ENCODE data around the gene TMEM41B. TPM values are rescaled to one million over a fixed set of nuclear protein-coding genes. Genes with fewer than 3 reads are reported as not detected.

Gene TMEM41B
- total RNA-seq, 1 experiment from 2014 or later = 72.0 TPM

- no TSS peak for BruUV-seq (replicated peaks)
- DNase-seq = no peak
- TF ChIP-seq, protein P1, sequence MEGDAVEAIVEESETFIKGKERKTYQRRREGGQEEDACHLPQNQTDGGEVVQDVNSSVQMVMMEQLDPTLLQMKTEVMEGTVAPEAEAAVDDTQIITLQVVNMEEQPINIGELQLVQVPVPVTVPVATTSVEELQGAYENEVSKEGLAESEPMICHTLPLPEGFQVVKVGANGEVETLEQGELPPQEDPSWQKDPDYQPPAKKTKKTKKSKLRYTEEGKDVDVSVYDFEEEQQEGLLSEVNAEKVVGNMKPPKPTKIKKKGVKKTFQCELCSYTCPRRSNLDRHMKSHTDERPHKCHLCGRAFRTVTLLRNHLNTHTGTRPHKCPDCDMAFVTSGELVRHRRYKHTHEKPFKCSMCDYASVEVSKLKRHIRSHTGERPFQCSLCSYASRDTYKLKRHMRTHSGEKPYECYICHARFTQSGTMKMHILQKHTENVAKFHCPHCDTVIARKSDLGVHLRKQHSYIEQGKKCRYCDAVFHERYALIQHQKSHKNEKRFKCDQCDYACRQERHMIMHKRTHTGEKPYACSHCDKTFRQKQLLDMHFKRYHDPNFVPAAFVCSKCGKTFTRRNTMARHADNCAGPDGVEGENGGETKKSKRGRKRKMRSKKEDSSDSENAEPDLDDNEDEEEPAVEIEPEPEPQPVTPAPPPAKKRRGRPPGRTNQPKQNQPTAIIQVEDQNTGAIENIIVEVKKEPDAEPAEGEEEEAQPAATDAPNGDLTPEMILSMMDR (IDR thresholded peaks at IDR 0.05; ENCODE audit: unreplicated experiment) = no peak
- intact Hi-C loops (cut with micrococcal nuclease; ENCODE audit: unreplicated experiment) = no loop called here
- H3K9me3 Mint-ChIP-seq (ENCODE audit: low read depth, unreplicated experiment) = no peaks in the 10 kb centered on the region
- no peaks in the 10 kb centered on the region for H3K27me3 Mint-ChIP-seq (ENCODE audit: unreplicated experiment)
- no peak overlapping the region for H3K4me3 Mint-ChIP-seq (ENCODE audit: low read depth, unreplicated experiment)
- H3K4me1 Mint-ChIP-seq (ENCODE audit: low read depth, unreplicated experiment) = peaks cover 2% of the 10 kb centered on the region
- peaks cover 24% of the 10 kb centered on the region for H3K36me3 Mint-ChIP-seq (ENCODE audit: insufficient read depth, unreplicated experiment)
- no peak overlapping the region for H3K27ac Mint-ChIP-seq (ENCODE audit: unreplicated experiment)
- CTCF ChIA-PET = no interaction called here
These were observed 47.5 kb downstream of the TMEM41B start for GRCh38 chr11:9266926-9267325.

DNA sequence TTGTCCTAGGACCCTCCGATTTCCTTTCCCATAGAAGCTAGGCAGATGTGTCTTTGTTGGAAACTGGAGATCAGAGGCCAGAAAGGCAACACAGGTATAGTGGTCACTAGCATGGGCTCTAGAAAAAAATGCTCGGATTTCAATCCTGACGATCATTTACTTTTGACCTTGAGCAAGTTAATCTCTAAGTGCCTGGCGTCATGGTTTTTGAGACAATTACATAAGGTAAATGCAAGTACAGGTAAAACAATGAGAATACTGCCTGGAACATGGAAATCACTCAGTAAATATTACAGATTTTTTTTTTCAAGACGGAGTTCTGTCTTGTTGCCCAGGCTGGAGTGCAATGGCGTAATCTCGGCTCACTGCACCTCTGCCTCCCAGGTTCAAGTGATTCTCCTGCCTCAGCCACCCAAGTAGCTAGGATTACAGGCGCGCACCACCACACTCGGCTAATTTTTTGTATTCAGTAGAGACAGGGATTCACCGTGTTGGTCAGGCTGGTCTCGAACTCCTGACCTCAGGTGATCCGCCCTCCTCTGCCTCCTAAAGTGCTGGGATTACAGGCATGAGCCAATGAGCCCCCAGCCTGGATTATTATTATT, 48.2 kb downstream of the TMEM41B start:
- no peak for DNase-seq
- Mint-ChIP-seq H3K4me1 (ENCODE audit: low read depth, unreplicated experiment) (peaks cover 9% of the 10 kb centered on the region), H3K27ac (ENCODE audit: unreplicated experiment) (peak overlapping the region; percentile 88), H3K36me3 (ENCODE audit: insufficient read depth, unreplicated experiment) (peaks cover 24% of the 10 kb centered on the region), H3K4me3 (ENCODE audit: low read depth, unreplicated experiment) (peak overlapping the region; percentile 88), H3K9me3 (ENCODE audit: low read depth, unreplicated experiment) (no peaks in the 10 kb centered on the region), H3K27me3 (ENCODE audit: unreplicated experiment) (no peaks in the 10 kb centered on the region)
- intact Hi-C loops (cut with micrococcal nuclease; ENCODE audit: unreplicated experiment) = no loop called here
- TF ChIP-seq, protein P1 (IDR thresholded peaks at IDR 0.05; ENCODE audit: unreplicated experiment) = no peak
- CTCF ChIA-PET = interaction anchor here (0.6 kb wide), 1 partner anchor 9 kb away, joined by 3 read pairs; no protein-coding TSS in a partner anchor
- BruUV-seq (replicated peaks) = TSS peak; percentile 92

DNA sequence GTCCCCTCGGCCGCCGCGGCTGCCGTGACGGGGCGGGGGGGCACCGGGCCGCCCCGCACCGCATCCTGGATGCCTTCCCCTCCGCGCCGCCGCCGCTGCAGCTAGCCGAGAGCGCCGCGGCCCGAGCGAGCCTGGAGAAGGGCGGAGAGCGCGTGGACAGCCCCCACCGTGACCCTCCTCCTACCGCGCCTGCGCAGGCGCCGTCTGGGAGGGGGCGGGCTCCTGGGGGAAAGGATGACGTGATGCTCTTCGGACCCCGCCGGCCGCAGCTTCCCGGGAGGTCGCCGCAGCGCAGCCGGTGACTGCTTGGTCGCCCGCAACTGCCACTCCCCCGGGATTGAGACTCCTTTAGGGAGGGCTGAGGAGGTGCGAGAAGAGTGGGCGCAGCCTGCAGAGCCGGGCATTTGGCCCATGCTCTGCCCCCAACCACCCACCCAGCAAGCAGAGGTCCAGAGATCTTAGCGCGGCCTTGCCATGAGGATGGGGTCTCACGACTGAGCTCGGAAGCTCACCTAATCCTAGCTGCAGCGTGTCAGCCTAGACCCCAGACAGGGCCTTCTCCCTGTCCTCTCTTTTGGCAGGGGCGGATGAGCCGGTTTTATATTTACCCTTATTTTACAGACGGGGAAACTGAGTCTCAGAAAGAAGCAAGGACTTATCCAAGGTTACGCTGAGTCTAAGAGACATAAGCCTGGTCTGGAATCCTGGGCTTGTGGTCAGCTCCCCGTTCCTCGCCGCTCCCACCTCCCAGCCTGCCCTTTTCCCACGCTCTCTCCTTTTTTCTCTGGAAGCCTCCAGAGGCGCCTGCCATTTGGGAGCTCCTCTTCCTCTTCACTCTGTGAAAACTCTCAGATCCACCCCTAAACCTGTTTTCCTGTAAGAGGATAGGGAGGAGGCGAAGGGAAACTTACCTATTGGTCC, 48.9 kb downstream of the TMEM41B start, which contains the start of gene DENND5A:
Gene DENND5A, minus strand, starts transcription at position 140 of the 921 bp plus-strand sequence. CDS start 281 bp downstream, outside the sequence.
- TF ChIP-seq, protein P1 (IDR thresholded peaks at IDR 0.05; ENCODE audit: unreplicated experiment) = no peak
- no peaks in the 10 kb centered on the region for H3K27me3 Mint-ChIP-seq (ENCODE audit: unreplicated experiment)
- DNase-seq = peak; percentile 68
- CTCF ChIA-PET = interaction anchor here (0.6 kb wide), 1 partner anchor 8 kb away, joined by 3 read pairs; no protein-coding TSS in a partner anchor
- H3K27ac Mint-ChIP-seq (ENCODE audit: unreplicated experiment) = peak within 1 kb of the TSS; percentile 88
- intact Hi-C loops (cut with micrococcal nuclease; ENCODE audit: unreplicated experiment) = no loop called here
- no TSS peak for BruUV-seq (replicated peaks)
- H3K9me3 Mint-ChIP-seq (ENCODE audit: low read depth, unreplicated experiment) = no peaks in the 10 kb centered on the region
- peaks cover 17% of the 10 kb centered on the region for H3K4me1 Mint-ChIP-seq (ENCODE audit: low read depth, unreplicated experiment)
- H3K36me3 Mint-ChIP-seq (ENCODE audit: insufficient read depth, unreplicated experiment) = peaks cover 24% of the 10 kb centered on the region
- peak within 1 kb of the TSS; percentile 88 for H3K4me3 Mint-ChIP-seq (ENCODE audit: low read depth, unreplicated experiment)

- peaks cover 21% of the 10 kb centered on the region for H3K4me1 Mint-ChIP-seq (ENCODE audit: low read depth, unreplicated experiment)
- TF ChIP-seq, protein P1 (IDR thresholded peaks at IDR 0.05; ENCODE audit: unreplicated experiment) = no peak
- no peaks in the 10 kb centered on the region for H3K9me3 Mint-ChIP-seq (ENCODE audit: low read depth, unreplicated experiment)
- H3K27me3 Mint-ChIP-seq (ENCODE audit: unreplicated experiment) = no peaks in the 10 kb centered on the region
- H3K27ac Mint-ChIP-seq (ENCODE audit: unreplicated experiment) = peak overlapping the region; percentile 85
- intact Hi-C loops (cut with micrococcal nuclease; ENCODE audit: unreplicated experiment) = no loop called here
- DNase-seq = peak; percentile 16
- H3K36me3 Mint-ChIP-seq (ENCODE audit: insufficient read depth, unreplicated experiment) = peaks cover 24% of the 10 kb centered on the region
- BruUV-seq (replicated peaks) = no TSS peak
- CTCF ChIA-PET = no interaction called here
- H3K4me3 Mint-ChIP-seq (ENCODE audit: low read depth, unreplicated experiment) = peak overlapping the region; percentile 88
These were observed 49.8 kb downstream of the TMEM41B start for GRCh38 chr11:9264316-9265210.

Data from Calu3 (cell line).